GM21825 (cell line): ENCODE data around the gene ZNF791.
"Not testable (repeated sequence)": the region's sequence is repeated elsewhere in the genome, so short reads cannot be mapped to it uniquely, and the experiment has no call there.

Source experiments
- ATAC-seq: cut with Tn5 transposase; IDR thresholded peaks from one replicate; pipeline ENCODE4 v1.9.1; 2021; ENCODE audit warnings: mild to moderate bottlenecking, moderate library complexity; ENCODE audit not compliant: unreplicated experiment

Gene ZNF791

DNA sequence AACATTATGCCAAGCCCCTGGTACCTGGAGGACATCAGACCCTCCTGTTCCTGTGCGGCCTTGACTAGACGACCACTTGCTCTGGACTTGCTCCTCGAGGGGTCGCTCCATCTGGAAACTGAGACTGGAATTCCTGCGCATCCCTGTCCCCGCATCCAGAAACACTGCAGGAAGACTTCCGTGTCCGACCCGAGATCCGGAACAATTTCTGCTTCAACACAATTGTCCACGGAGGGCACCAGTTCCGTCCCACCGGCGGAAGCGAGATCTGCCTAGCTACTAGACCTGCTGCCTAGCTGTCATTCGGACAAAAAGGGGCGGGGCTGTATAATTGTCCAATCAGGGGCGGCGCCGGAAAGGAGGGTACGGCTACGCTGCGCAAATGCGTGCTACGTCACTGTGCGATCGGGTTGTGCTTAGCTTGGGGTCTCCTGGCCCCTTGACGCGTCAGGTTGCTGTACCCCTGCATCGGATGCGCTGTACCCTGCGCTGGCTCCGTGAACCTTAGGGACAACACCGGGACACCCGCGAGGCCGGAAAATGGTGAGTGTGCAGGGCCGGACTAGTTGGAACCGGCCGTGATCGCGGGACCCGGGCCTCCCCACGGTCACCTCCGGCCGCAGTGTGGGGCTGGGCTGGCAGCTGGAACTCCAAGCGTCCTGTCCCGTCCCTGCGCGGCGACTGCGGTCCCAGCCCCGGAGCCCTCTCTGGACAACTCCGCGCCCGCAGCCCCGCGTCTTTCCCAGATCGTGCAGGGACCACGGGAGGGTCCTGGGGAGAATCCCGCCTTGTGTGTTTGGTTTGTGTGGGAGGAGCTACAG, at the start of gene ZNF791, which contains the start of gene ZNF490:
TSS of gene ZNF791 (plus strand) at position 381 of the 821 bp plus-strand sequence. CDS start at position 541, 160 bp downstream.
TSS of gene ZNF490 (minus strand) at position 274 of the 821 bp plus-strand sequence. CDS start at position 141, 133 bp downstream.
- ATAC-seq = peak; percentile 70

DNA sequence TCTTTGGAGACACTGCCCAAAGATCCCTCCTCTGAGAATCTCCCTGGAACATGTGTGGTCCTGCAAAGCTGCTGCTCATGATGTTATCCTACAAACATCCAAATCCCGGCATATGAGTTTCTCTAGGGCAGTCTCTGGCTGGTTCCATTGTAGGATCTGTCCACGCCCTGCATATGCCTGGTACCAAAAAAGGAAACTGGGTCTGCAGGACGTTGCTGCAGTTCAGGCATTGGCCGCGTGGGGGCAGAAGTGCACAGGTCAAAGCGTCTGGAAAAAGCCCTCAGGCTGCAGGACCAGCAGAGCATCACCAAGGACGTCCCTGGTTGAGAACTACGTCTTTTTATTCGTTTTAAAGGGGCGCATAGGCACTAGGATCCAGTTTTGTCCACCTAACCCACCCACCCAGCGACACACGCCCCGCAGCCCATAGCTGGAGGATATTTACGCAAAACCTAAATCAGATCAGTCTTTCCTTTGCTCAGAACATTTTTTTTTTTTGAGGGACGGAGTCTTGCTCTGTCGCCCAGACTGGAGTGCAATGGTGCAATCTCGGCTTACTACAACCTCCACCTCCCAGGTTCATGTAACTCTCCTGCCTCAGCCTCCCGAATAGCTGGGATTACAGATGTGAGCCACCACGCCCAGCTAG, 46.6 kb upstream of the ZNF791 start:
- no peak for ATAC-seq

DNA sequence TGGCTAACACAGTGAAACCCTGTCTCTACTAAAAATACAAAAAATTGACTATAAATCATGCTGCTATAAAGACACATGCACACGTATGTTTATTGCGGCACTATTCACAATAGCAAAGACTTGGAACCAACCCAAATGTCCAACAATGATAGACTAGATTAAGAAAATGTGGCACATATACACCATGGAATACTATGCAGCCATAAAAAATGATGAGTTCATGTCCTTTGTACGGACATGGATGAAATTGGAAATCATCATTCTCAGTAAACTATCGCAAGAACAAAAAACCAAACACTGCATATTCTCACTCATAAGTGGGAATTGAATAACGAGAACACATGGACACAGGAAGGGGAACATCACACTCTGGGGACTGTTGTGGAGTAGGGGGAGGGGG, 44.3 kb upstream of the ZNF791 start:
- ATAC-seq = not testable (repeated sequence)

DNA sequence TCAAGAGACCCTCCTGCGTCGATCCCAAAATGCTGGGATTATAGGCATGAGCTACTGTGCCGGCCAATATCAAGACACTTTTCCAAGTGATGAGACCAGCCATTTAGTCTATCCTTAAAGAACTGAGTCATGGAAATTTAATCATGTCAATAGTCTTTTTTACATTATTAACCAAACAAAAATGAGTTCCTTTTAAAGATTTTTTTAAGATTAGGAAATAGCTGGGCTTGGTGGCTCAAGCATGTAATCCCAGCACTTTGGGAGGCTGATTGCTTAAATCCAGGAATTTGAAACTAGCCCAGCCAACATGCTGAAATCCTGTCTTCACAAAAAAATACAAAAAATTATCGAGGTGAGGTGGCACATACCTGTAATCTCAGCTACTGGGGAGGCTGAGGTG, 42.8 kb upstream of the ZNF791 start:
- no peak for ATAC-seq

DNA sequence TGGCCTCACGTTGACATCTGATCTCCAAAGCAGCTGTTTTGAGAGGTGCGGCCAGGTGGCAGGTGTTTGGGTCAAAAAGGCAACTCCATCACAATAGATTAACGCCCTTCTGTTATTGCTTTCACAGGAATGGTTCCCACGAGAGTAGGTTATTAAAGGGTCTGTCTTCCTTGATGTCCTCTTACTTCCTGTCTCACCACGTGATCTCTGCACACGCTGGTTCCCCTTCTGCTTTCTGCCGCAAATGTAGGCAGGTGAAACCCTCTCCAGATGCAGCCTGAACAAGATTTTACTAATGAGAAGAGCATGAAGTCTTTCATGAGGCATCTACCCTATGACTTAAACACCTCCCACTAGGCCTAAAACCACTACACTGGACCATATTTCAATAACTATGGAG, 36.7 kb upstream of the ZNF791 start:
- ATAC-seq = no peak

DNA sequence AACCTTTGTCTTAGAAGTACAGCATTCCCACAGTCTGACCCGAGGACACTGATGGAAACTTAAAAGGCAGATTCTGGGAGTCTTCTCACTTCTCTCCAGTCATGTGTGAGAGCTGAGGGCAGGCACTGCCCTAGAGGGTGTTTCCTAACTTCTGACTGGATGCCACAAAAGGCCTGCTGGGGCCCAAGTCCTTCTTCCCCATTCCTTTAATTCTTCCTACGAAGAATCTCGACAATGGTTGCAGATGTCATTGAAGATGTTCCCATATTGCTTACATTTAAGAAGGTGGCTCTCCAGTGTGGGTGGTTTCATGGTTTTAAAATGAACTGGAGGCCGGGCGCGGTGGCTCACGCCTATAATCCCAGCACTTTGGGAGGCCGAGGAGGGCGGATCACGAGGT, 32.1 kb upstream of the ZNF791 start:
- ATAC-seq = no peak

DNA sequence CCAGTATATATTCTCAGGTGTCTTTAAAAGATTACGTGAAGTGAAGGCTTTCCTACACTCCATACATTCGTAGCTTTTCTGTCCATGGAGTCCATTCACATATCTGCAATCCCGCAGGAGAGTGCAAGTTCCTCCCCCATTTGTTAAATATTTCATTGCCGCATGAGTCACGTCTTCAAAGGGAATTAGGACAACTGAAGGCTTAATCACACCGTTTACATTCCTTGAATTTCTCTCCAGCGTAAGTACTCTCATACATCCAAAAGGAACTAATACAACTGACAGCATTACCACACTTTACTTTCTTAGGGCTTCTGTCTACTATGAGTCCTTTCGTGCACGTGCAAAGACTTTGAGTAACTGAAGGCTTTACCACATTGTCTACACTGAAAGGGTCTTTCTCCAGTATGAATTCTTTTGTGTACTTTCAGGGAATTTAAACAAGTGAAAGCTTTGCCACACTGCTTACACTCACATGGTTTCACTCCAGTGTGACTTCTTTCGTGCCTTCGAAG, 30.5 kb upstream of the ZNF791 start:
- no peak for ATAC-seq

DNA sequence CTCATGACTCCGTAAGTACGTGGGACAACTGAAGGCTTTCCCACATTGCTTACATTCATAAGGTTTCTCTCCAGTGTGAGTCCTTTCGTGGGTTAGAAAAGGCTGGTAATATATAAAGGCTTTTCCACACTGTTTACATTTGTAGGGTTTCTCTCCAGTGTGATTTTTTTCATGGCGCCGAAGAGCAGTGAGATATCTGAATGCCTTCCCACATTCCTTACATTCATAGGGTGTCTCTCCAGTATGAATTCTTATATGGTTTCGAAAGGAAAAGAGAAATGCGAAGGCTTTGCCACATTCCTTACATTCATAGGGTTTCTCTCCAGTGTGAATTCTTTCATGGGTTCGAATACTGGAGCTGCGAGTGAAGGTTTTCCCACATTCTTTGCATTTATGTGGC, 29.6 kb upstream of the ZNF791 start:
- no peak for ATAC-seq

DNA sequence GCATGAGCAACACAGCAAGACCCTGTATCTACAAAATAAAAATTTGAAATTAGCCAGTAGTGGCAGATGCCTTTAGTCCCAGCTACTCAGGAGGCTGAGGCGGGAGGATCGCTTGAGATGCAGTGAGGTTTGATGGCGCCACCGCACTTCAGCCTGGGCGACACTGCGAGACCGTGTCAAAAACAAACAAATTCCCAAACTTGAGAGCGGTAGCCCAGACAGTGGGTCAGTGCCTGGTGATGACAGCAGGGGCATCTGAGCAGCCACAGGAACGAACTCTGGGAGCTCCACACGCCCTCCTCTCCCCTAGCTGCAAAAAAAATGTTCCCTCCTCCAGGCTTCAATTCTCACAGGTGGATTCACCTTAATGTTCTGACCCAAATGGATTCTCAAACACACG, 14.2 kb upstream of the ZNF791 start:
- ATAC-seq = no peak

DNA sequence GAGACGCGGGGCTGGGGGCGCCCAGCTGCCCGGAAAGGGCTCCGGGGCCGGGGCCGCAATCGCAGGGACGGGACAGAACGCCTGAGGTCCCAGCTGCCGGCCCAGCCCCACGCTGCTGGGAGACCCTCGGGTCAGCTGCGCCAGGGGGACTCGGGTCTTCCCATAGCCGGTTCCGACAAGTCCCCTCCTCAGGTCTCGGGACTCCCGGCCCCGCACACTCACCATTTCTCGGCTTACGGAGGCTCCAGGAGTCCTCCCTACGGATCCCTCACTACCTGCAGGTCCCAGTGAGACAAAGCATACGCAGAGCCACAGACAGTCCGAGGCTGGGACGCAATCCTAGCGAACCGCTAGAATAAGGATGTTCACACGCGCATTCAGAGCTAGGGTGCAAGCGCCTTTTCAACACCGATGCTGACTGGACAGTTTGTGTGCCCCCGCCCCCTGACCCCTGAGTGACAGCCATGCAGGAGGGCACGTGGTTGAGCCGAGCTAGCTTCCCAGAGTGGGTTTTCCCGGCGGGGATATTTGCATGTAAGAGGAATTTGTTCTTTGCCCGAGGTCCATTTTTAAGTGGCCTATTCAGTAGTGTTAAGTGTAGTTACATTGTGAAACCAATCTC, 13.7 kb upstream of the ZNF791 start:
- no peak for ATAC-seq

DNA sequence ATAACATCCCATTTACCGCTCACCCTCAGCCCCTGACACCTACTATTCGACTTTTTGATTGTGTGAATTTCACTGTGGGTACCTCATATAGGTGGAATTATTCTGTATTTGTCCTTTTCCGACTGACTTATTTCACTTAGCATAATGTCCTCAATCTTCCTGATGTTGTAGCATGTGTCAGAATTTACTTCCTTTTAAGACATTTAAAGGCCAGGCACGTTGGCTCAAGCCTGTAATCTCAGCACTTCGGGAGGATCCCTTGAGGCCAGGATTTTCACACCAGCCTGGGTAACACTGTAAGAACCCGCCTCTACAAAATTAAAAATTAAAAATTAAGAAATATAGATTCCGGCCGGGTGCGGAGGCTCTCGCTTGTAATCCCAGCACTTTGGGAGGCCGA, 13.1 kb upstream of the ZNF791 start:
- ATAC-seq = no peak

DNA sequence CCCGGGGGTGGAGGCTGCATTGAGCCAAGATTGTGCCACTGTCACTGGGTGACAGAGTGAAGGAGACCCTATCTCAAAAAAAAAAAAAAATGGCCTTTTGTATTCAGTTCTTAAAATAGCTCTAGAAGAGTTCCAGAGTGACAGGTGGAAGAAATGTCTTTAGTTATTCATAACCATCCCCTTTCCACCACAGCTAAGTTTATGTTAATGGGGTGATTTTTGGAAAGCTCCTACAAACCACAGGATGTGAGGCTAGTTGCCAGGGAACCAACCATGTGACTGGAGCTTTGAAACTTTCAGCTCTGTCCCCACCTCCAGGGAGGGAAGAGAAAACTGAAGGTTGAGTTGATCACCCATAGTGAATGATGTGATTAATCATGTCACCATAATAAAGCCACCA, 7.0 kb upstream of the ZNF791 start:
- ATAC-seq = peak; percentile 73

DNA sequence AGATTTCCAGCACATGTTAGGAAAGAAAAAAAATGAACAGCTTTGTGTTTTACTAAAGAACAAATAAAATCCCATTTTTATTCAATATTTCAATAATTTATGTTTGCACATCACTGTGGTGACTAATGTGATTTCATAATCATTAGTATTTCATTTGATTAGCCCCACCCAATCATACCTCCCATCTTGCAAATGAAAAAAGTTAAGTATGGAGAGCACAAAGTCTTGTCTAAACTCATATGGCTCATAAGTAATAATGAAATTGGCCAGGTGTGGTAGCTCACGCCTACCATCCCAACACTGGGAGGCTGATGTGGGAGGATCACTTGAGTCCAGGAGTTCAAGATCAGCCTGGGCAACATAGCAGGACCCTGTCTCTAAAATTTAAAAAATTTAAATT, 3.9 kb upstream of the ZNF791 start:
- ATAC-seq = no peak

DNA sequence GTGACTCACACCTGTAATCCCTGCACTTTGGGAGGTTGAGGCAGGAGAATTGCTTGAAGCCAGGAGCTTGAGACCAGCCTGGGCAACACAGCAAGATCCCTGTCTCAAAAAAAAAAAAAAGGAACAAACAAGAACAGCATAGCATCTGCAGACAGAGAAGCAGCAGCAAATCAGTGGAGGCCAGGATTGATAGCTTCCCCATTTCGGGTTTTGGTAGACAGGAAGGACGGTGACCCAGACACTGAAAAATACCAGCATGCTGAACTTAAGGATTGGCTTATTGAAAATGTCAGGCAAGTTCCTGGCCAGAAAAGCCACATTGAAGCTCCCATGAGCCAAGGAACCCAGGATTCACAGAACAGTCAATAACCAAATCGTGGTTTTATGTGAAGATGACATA, 3.1 kb upstream of the ZNF791 start:
- ATAC-seq = no peak

DNA sequence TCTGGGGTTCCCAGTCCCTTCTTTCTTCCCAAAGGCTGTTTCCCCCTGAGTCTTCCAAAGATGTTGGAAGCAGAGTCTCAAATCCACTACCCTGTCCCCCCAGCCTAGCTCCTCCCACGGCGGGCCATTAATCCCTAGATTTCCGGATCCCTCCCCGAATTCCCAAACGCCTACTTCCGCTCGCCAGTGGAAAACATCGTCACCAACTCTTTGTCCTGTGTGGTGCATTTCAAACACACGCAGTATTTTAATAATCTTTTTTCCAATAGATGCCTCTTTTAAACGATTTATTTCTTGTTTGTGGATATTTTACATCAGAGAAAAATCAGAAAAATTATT, 610 bp downstream of the ZNF791 start:
- ATAC-seq = no peak

DNA sequence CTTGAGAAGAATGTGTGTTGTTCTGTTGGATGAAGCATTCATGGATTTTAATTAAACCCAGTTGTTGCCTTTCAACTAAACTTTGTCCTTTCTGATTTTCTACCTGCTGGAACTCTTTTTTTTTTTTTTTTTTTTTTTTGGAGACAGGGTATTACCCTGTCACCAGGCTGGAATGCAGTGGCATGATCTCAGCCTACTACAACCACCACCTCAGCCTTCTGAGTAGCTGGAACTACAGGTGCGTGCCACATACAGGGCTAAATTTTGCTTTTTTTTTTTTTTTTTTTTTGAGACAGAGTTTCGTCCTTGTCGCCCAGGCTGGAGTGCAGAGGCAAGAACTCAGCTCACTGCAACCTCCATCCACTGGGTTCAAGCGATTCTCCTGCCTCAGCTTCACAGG, 6.9 kb downstream of the ZNF791 start:
- no peak for ATAC-seq

DNA sequence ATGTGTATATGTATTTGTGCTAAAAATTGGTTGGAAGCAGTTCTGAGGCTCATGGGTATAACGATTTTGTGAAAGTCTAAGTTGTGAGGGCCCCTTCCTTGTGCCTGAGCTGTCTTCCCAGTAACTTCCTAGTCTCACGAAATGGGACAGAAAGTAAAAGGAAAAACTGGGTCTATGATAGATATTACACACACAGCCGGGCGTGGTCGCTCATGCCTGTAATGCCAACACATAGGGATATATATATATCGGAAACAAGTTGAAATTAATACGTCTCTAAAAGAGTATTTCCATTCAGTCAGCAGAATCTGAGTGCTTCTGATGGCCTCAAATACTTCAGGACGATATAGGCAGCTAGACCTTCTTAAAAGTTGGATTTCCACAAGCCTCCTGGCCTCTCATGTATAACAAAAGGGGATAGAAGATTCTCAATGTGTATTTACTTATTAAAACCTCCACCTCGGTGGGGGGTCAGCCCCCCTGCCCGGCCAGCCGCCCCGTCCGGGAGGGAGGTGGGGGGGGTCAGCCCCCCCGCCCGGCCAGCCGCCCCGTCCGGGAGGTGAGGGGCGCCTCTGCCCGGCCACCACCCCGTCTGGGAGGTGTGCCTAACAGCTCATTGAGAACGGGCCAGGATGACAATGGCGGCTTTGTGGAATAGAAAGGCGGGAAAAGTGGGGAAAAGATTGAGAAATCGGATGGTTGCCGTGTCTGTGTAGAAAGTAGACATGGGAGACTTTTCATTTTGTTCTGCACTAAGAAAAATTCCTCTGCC, 10.7 kb downstream of the ZNF791 start:
- ATAC-seq = not testable (repeated sequence)

DNA sequence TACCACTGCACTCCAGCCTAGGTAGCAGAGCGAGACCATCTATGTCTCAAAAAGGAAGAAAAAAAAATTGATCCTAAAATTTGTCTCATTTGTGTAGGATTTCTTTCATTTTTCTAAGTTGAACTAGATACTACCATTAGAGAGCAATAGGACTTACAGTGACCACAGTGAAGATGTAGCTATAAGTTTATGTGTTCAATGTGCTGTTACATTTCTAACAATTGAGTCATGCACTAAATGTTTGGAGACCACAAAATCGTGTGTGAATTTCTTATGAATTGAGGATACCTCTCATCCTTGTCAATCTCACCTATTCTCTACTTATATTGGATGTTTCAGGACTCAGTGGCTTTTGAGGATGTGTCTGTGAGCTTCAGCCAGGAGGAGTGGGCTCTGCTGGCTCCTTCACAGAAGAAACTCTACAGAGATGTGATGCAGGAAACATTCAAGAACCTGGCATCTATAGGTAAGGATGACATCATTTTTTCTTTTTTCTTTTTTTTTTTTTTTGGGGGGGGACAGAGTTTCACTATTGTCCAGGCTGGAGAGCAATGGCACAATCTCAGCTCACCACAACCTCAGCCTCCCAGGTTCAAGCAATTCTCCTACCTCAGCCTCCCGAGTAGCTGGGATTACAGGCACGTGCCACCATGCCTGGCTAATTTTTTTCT, 12.8 kb downstream of the ZNF791 start:
- no peak for ATAC-seq

DNA sequence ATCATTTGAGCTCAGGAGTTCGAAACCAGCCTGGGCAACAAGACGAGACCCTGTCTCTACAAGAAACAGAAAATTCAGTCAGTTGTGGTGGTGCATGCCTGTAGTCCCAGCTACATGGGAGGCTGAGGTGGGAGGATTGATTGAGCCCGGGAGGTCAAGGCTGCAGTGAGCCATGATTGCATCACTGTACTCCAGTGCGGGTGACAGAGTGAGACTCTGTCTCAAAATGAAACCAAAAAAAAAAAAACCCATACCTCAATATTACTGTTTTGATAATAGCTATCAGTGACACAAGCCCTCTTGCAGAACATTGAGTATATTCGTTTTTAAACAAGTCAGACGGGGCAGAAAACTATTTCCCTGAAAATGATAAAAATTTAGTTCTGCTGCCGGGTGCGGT, 16.2 kb downstream of the ZNF791 start:
- ATAC-seq = no peak
